Osteocyte (in vitro differentiated cells): Measurements from ENCODE around the gene SART1. TPM values are rescaled to one million over a fixed set of nuclear protein-coding genes. Genes with fewer than 3 reads are reported as not detected.

Experiments
- DNase-seq: peaks from one replicate; pipeline ENCODE4 v3.0.0; 2021; ENCODE audit warnings: mixed read lengths; ENCODE audit not compliant: unreplicated experiment; ENCODE audit errors: extremely low spot score
- H3K27ac Mint-ChIP-seq: one replicate; pipeline ENCODE4 v1.8.0; 2021; ENCODE audit warnings: mild to moderate bottlenecking, mixed read lengths; ENCODE audit not compliant: unreplicated experiment
- H3K27me3 Mint-ChIP-seq: one replicate; pipeline ENCODE4 v1.8.0; 2021; ENCODE audit warnings: mixed read lengths; ENCODE audit not compliant: unreplicated experiment
- H3K36me3 Mint-ChIP-seq: one replicate; pipeline ENCODE4 v1.8.0; 2021; ENCODE audit warnings: mixed read lengths; ENCODE audit not compliant: unreplicated experiment
- H3K4me1 Mint-ChIP-seq: one replicate; pipeline ENCODE4 v1.8.0; 2021; ENCODE audit warnings: mixed read lengths; ENCODE audit not compliant: unreplicated experiment
- H3K4me3 Mint-ChIP-seq: one replicate; pipeline ENCODE4 v1.8.0; 2021; ENCODE audit warnings: mild to moderate bottlenecking, moderate library complexity, mixed read lengths; ENCODE audit not compliant: unreplicated experiment
- H3K9me3 Mint-ChIP-seq: one replicate; pipeline ENCODE4 v1.8.0; 2021; ENCODE audit warnings: mixed read lengths; ENCODE audit not compliant: unreplicated experiment
- CTCF ChIP-seq: fragments of 200-600 bp; sonication (generic); IDR thresholded peaks from 2 replicates; pipeline ENCODE4 v1.5.0; 2021; ENCODE audit warnings: antibody characterized with exemption, mild to moderate bottlenecking, moderate library complexity
- total RNA-seq: library from RNA; stranded (reverse); gene quantifications from 2 replicates; pipeline ENCODE4 v1.2.1, GENCODE V29; 2021

The SART1 gene
- total RNA-seq, 1 donor from 2014 or later: 55.9 TPM

GRCh38 chr11:65977621-65978390 lies 16.3 kb downstream of the SART1 start:
- Mint-ChIP-seq H3K9me3 (no peaks in the 10 kb centered on the region), H3K4me1 (no peaks in the 10 kb centered on the region), H3K27ac (no peak overlapping the region), H3K4me3 (no peak overlapping the region), H3K36me3 (peaks cover 28% of the 10 kb centered on the region), H3K27me3 (no peaks in the 10 kb centered on the region)
- no peak for TF ChIP-seq CTCF
- DNase-seq: no peak

GRCh38 chr11:65978391-65979238 lies 17.1 kb downstream of the SART1 start:
- Mint-ChIP-seq H3K27me3 (no peaks in the 10 kb centered on the region), H3K27ac (no peak overlapping the region), H3K4me1 (no peaks in the 10 kb centered on the region), H3K36me3 (peaks cover 28% of the 10 kb centered on the region), H3K4me3 (no peak overlapping the region), H3K9me3 (no peaks in the 10 kb centered on the region)
- DNase-seq: no peak
- no peak for TF ChIP-seq CTCF

GRCh38 chr11:65979261-65979759 lies 17.8 kb downstream of the SART1 start:
- H3K4me1 Mint-ChIP-seq: no peaks in the 10 kb centered on the region
- no peak overlapping the region for H3K27ac Mint-ChIP-seq
- TF ChIP-seq CTCF: no peak
- DNase-seq: no peak
- no peak overlapping the region for H3K4me3 Mint-ChIP-seq
- no peaks in the 10 kb centered on the region for H3K9me3 Mint-ChIP-seq
- no peaks in the 10 kb centered on the region for H3K27me3 Mint-ChIP-seq
- peaks cover 28% of the 10 kb centered on the region for H3K36me3 Mint-ChIP-seq

GRCh38 chr11:65981101-65981740 lies 19.7 kb downstream of the SART1 start:
- H3K36me3 Mint-ChIP-seq: peaks cover 20% of the 10 kb centered on the region
- H3K27me3 Mint-ChIP-seq: no peaks in the 10 kb centered on the region
- H3K4me3 Mint-ChIP-seq: no peak overlapping the region
- TF ChIP-seq CTCF: no peak
- no peaks in the 10 kb centered on the region for H3K4me1 Mint-ChIP-seq
- no peaks in the 10 kb centered on the region for H3K9me3 Mint-ChIP-seq
- no peak for DNase-seq
- no peak overlapping the region for H3K27ac Mint-ChIP-seq
